MCF 10A (cell line): ENCODE results near the gene KSR1. TPM values are rescaled to one million over a fixed set of nuclear protein-coding genes. Genes with fewer than 3 reads are reported as not detected.
A peak's percentile ranks its signal among the peaks of the same experiment; 100 is the strongest.

Source experiments
- BruUV-seq: library from RNA; stranded (reverse); fragments of 400-500 nt; replicated peaks from 2 replicates; lab custom pipeline; 2021; lab: Mats Ljungman, UMichigan
- CTCF ChIA-PET: fragments of 300-600 bp; sonication (Branson Sonifier 250); formaldehyde crosslinking; extraction: SDS; loops from one replicate; lab custom pipeline; 2021; ENCODE audit warnings: antibody characterized with exemption, inconsistent platforms; lab: Yijun Ruan, JAX
- POLR2A ChIA-PET: fragments of 300-600, 350-650 bp; sonication (Branson Sonifier 250); formaldehyde crosslinking; extraction: SDS; loops from one replicate; lab custom pipeline; 2020; ENCODE audit warnings: antibody characterized with exemption, inconsistent platforms; lab: Yijun Ruan, JAX
- DNase-seq: peaks from one replicate; pipeline ENCODE4 v3.0.0-alpha.2; 2018; ENCODE audit not compliant: unreplicated experiment
- H3K27ac Mint-ChIP-seq: one replicate; pipeline ENCODE4 v1.8.0; 2022; ENCODE audit warnings: mild to moderate bottlenecking, low read depth, mixed read lengths; ENCODE audit not compliant: unreplicated experiment
- H3K27me3 Mint-ChIP-seq: one replicate; pipeline ENCODE4 v1.8.0; 2022; ENCODE audit warnings: mixed read lengths; ENCODE audit not compliant: insufficient read depth, unreplicated experiment
- H3K36me3 Mint-ChIP-seq: one replicate; pipeline ENCODE4 v1.8.0; 2022; ENCODE audit warnings: mild to moderate bottlenecking, moderate library complexity, mixed read lengths; ENCODE audit not compliant: insufficient read depth, unreplicated experiment
- H3K4me1 Mint-ChIP-seq: one replicate; pipeline ENCODE4 v1.8.0; 2022; ENCODE audit warnings: mixed read lengths; ENCODE audit not compliant: insufficient read depth, unreplicated experiment
- H3K4me3 Mint-ChIP-seq: one replicate; pipeline ENCODE4 v1.8.0; 2022; ENCODE audit warnings: mild to moderate bottlenecking, moderate library complexity, mixed read lengths; ENCODE audit not compliant: unreplicated experiment
- H3K9me3 Mint-ChIP-seq: one replicate; pipeline ENCODE4 v1.8.0; 2022; ENCODE audit warnings: mixed read lengths; ENCODE audit not compliant: unreplicated experiment
- intact Hi-C: fragments of 100-400 bp; cut with micrococcal nuclease; formaldehyde crosslinking; loops from 2 replicates; pipeline ENCODE4 v1.14.1; 2022
- total RNA-seq: library from RNA; stranded (reverse); gene quantifications from 2 replicates; pipeline ENCODE4 v1.2.3, GENCODE V29; 2022
- TF ChIP-seq, protein P1 (sequence below): fragments of 200-600 bp; IDR thresholded peaks from one replicate; pipeline ENCODE4 v1.8.0; 2022; ENCODE audit warnings: antibody characterized with exemption, mild to moderate bottlenecking; ENCODE audit not compliant: unreplicated experiment

KSR1 gene
- total RNA-seq, 1 experiment from 2014 or later, result 7.2 TPM

- ChIA-PET POLR2A (interaction anchor here (0.6 to 3.3 kb wide), 2 partner anchors 10 to 20 kb away, joined by 3 to 15 read pairs; no protein-coding TSS in a partner anchor), CTCF (no interaction called here)
- no TSS peak for BruUV-seq
- DNase-seq, result no peak
- H3K27me3 Mint-ChIP-seq, result no peaks in the 10 kb centered on the region
- no peaks in the 10 kb centered on the region for H3K9me3 Mint-ChIP-seq
- no peak overlapping the region for H3K27ac Mint-ChIP-seq
- TF ChIP-seq, protein P1, sequence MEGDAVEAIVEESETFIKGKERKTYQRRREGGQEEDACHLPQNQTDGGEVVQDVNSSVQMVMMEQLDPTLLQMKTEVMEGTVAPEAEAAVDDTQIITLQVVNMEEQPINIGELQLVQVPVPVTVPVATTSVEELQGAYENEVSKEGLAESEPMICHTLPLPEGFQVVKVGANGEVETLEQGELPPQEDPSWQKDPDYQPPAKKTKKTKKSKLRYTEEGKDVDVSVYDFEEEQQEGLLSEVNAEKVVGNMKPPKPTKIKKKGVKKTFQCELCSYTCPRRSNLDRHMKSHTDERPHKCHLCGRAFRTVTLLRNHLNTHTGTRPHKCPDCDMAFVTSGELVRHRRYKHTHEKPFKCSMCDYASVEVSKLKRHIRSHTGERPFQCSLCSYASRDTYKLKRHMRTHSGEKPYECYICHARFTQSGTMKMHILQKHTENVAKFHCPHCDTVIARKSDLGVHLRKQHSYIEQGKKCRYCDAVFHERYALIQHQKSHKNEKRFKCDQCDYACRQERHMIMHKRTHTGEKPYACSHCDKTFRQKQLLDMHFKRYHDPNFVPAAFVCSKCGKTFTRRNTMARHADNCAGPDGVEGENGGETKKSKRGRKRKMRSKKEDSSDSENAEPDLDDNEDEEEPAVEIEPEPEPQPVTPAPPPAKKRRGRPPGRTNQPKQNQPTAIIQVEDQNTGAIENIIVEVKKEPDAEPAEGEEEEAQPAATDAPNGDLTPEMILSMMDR, result no peak
- H3K36me3 Mint-ChIP-seq, result peaks cover 6% of the 10 kb centered on the region
- peaks cover 63% of the 10 kb centered on the region for H3K4me1 Mint-ChIP-seq
- no peak overlapping the region for H3K4me3 Mint-ChIP-seq
- intact Hi-C loops, result no loop called here
Measured at GRCh38 chr17:27542841-27543463, 86.7 kb downstream of the KSR1 start.

GRCh38 chr17:27543464-27543856 is 87.2 kb downstream of the KSR1 start:
- ChIA-PET CTCF (no interaction called here), POLR2A (no interaction called here)
- H3K27me3 Mint-ChIP-seq, result no peaks in the 10 kb centered on the region
- no peak for DNase-seq
- H3K9me3 Mint-ChIP-seq, result no peaks in the 10 kb centered on the region
- BruUV-seq, result no TSS peak
- TF ChIP-seq, protein P1, result no peak
- H3K4me1 Mint-ChIP-seq, result peaks cover 63% of the 10 kb centered on the region
- intact Hi-C loops, result no loop called here
- H3K4me3 Mint-ChIP-seq, result no peak overlapping the region
- H3K36me3 Mint-ChIP-seq, result peaks cover 6% of the 10 kb centered on the region
- no peak overlapping the region for H3K27ac Mint-ChIP-seq

DNA sequence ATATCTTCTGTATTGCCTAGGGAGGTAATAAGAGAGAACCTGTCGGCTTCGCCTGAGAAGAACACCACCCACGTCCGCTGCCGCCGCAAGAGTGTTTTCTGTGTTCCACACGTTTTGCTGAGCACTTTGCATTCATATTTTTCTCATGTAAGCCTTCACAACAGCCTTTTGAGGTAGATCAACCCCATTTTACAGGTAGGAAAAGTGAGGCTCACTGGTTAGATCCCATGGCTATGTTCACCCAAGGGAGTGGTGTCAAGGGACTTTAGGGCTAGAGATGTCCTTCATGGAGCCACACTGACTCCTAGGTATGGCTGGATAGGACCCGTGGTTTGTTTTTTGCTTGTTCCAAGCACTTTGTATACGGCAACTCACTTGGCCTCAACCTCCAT is 87.7 kb downstream of the KSR1 start:
- Mint-ChIP-seq H3K27ac (no peak overlapping the region), H3K4me1 (peaks cover 60% of the 10 kb centered on the region), H3K4me3 (no peak overlapping the region), H3K36me3 (peaks cover 6% of the 10 kb centered on the region), H3K9me3 (no peaks in the 10 kb centered on the region), H3K27me3 (no peaks in the 10 kb centered on the region)
- POLR2A ChIA-PET, result no interaction called here
- TF ChIP-seq, protein P1, result no peak
- intact Hi-C loops, result no loop called here
- DNase-seq, result no peak
- BruUV-seq, result no TSS peak
- CTCF ChIA-PET, result interaction anchor here (1.6 kb wide), 1 partner anchor 20 kb away, joined by 7 read pairs; no protein-coding TSS in a partner anchor

- DNase-seq, result peak; percentile 90
- TF ChIP-seq, protein P1, result no peak
- intact Hi-C loops, result no loop called here
Measured at GRCh38 chr17:27544350-27545131, 88.3 kb downstream of the KSR1 start.

More at GRCh38 chr17:27544350-27545131, 88.3 kb downstream of the KSR1 start:
- Mint-ChIP-seq H3K4me1 (peaks cover 54% of the 10 kb centered on the region), H3K27ac (peak overlapping the region; percentile 70), H3K36me3 (peaks cover 6% of the 10 kb centered on the region), H3K27me3 (no peaks in the 10 kb centered on the region), H3K4me3 (no peak overlapping the region), H3K9me3 (no peaks in the 10 kb centered on the region)
- ChIA-PET POLR2A (interaction anchor here (0.6 to 0.8 kb wide), 3 partner anchors 11 to 210 kb away, joined by 3 read pairs; no protein-coding TSS in a partner anchor), CTCF (interaction anchor here (1.6 to 2.5 kb wide), 2 partner anchors 10 to 19 kb away, joined by 7 to 8 read pairs; no protein-coding TSS in a partner anchor)
- no TSS peak for BruUV-seq
